MM.1S (cell line): ENCODE measurements around the gene SEC14L2.

Experiments used
- DNase-seq: peaks from one replicate; pipeline ENCODE4 v3.0.0-alpha.2; 2015
- H2AFZ ChIP-seq: fragments of 300-600 bp; sonication (generic); 2 replicates; pipeline ENCODE4 v1.6.0; 2016; ENCODE audit warnings: antibody characterized with exemption, low read length
- H3F3A ChIP-seq: fragments of 300-600 bp; sonication (generic); 2 replicates; pipeline ENCODE4 v1.6.1; 2016; ENCODE audit warnings: mild to moderate bottlenecking, antibody characterized with exemption, low read length, moderate library complexity, mixed read lengths; ENCODE audit not compliant: insufficient read depth
- H3K27ac ChIP-seq: fragments of 300-600 bp; sonication (generic); 2 replicates; pipeline ENCODE4 v1.5.1; 2016; ENCODE audit warnings: mild to moderate bottlenecking, low read length
- H3K27me3 ChIP-seq: fragments of 300-600 bp; sonication (generic); replicated peaks from 2 replicates; pipeline ENCODE4 v1.6.0; 2016; ENCODE audit warnings: low read length; ENCODE audit not compliant: insufficient read depth
- H3K36me3 ChIP-seq: fragments of 300-600 bp; sonication (generic); replicated peaks from 2 replicates; pipeline ENCODE4 v1.6.1; 2016; ENCODE audit warnings: mild to moderate bottlenecking, low read length, mixed read lengths; ENCODE audit not compliant: insufficient read depth
- H3K4me1 ChIP-seq: fragments of 300-600 bp; sonication (generic); 2 replicates; pipeline ENCODE4 v1.6.1; 2016; ENCODE audit warnings: low read length, mixed read lengths
- H3K4me2 ChIP-seq: fragments of 300-600 bp; sonication (generic); 2 replicates; pipeline ENCODE4 v1.6.0; 2016; ENCODE audit warnings: low read depth, low read length
- H3K4me3 ChIP-seq: fragments of 300-600 bp; sonication (generic); 2 replicates; pipeline ENCODE4 v1.5.1; 2016; ENCODE audit warnings: low read length, mixed read lengths
- H3K79me2 ChIP-seq: fragments of 300-600 bp; sonication (generic); 2 replicates; pipeline ENCODE4 v1.6.1; 2016; ENCODE audit warnings: mixed run types, low read length, mixed read lengths
- H3K9ac ChIP-seq: fragments of 300-600 bp; sonication (generic); 2 replicates; pipeline ENCODE4 v1.6.1; 2016; ENCODE audit warnings: low read length, mixed read lengths
- H3K9me2 ChIP-seq: fragments of 300-600 bp; sonication (generic); replicated peaks from 2 replicates; pipeline ENCODE4 v1.6.1; 2016; ENCODE audit warnings: mild to moderate bottlenecking, low read length, mixed read lengths; ENCODE audit not compliant: insufficient read depth
- H3K9me3 ChIP-seq: fragments of 300-600 bp; sonication (generic); replicated peaks from 2 replicates; pipeline ENCODE4 v1.6.1; 2016; ENCODE audit warnings: mild to moderate bottlenecking, low read length, mixed read lengths; ENCODE audit not compliant: insufficient read depth
- H4K20me1 ChIP-seq: fragments of 300-600 bp; sonication (generic); 2 replicates; pipeline ENCODE4 v1.6.1; 2016; ENCODE audit warnings: mild to moderate bottlenecking, low read length, moderate library complexity, mixed read lengths; ENCODE audit not compliant: insufficient read depth
- CTCF ChIP-seq: fragments of 300-600 bp; sonication (generic); IDR thresholded peaks from 2 replicates; pipeline ENCODE4 v1.5.1; 2016; ENCODE audit warnings: antibody characterized with exemption, low read length, mixed read lengths
- EZH2 ChIP-seq: fragments of 300-600 bp; sonication (generic); optimal IDR thresholded peaks from 2 replicates; pipeline ENCODE3; 2017; ENCODE audit warnings: low read depth, mild to moderate bottlenecking, antibody characterized with exemption, low read length, mixed read lengths
- EZH2phosphoT487 ChIP-seq: fragments of 300-600 bp; sonication (generic); IDR thresholded peaks from 2 replicates; pipeline ENCODE4 v1.6.1; 2018; ENCODE audit warnings: antibody characterized with exemption, low read length

Gene SEC14L2

GRCh38 chr22:30430933-30431332 lies 34.1 kb downstream of the SEC14L2 start:
- DNase-seq: no peak
- H2AFZ ChIP-seq: no peak overlapping the region
- peaks cover 1% of the 10 kb centered on the region; the same call in 1 of the 2 replicates for H3F3A ChIP-seq
- H3K4me2 ChIP-seq: no peak overlapping the region
- no peak for TF ChIP-seq EZH2
- H3K9ac ChIP-seq: no peak overlapping the region
- H3K4me1 ChIP-seq: peaks cover 3% of the 10 kb centered on the region; the same call in 1 of the 2 replicates
- H3K79me2 ChIP-seq: no peaks in the 10 kb centered on the region
- no peaks in the 10 kb centered on the region for H3K9me2 ChIP-seq
- H3K36me3 ChIP-seq: no peaks in the 10 kb centered on the region
- H3K9me3 ChIP-seq: no peaks in the 10 kb centered on the region
- no peak overlapping the region for H3K4me3 ChIP-seq
- H4K20me1 ChIP-seq: no peaks in the 10 kb centered on the region
- H3K27ac ChIP-seq: no peak overlapping the region
- 0 out of 2 replicates have a peak, but pooled peaks cover 3% of the 10 kb centered on the region for H3K27me3 ChIP-seq

- Histone ChIP-seq H3K36me3 (no peaks in the 10 kb centered on the region), H3K9me3 (no peaks in the 10 kb centered on the region), H3K4me3 (no peak overlapping the region), H3K4me2 (no peak overlapping the region), H3K27me3 (peaks cover 6% of the 10 kb centered on the region), H3K4me1 (peaks cover 3% of the 10 kb centered on the region; the same call in 1 of the 2 replicates), H2AFZ (no peak overlapping the region), H4K20me1 (no peaks in the 10 kb centered on the region), H3K9ac (no peak overlapping the region), H3F3A (no peaks in the 10 kb centered on the region), H3K27ac (no peak overlapping the region), H3K9me2 (no peaks in the 10 kb centered on the region), H3K79me2 (no peaks in the 10 kb centered on the region)
- TF ChIP-seq EZH2: no peak
- no peak for TF ChIP-seq CTCF
- TF ChIP-seq EZH2phosphoT487: no peak
- DNase-seq: no peak
Measured at GRCh38 chr22:30432096-30432495, 35.3 kb downstream of the SEC14L2 start.

GRCh38 chr22:30432520-30432919 lies 35.7 kb downstream of the SEC14L2 start:
- no peak overlapping the region for H3K4me3 ChIP-seq
- DNase-seq: no peak
- TF ChIP-seq CTCF: no peak
- no peak for TF ChIP-seq EZH2phosphoT487
- TF ChIP-seq EZH2: no peak
- no peak overlapping the region for H3K9ac ChIP-seq
- no peaks in the 10 kb centered on the region for H3K36me3 ChIP-seq
- no peaks in the 10 kb centered on the region for H3K9me2 ChIP-seq
- H4K20me1 ChIP-seq: no peaks in the 10 kb centered on the region
- peaks cover 3% of the 10 kb centered on the region; the same call in 1 of the 2 replicates for H3K4me1 ChIP-seq
- peaks cover 10% of the 10 kb centered on the region for H3K27me3 ChIP-seq
- H3F3A ChIP-seq: no peaks in the 10 kb centered on the region
- H2AFZ ChIP-seq: no peak overlapping the region
- no peak overlapping the region for H3K27ac ChIP-seq
- no peaks in the 10 kb centered on the region for H3K79me2 ChIP-seq
- H3K4me2 ChIP-seq: no peak overlapping the region
- H3K9me3 ChIP-seq: no peaks in the 10 kb centered on the region

- Histone ChIP-seq H4K20me1 (no peaks in the 10 kb centered on the region), H3K9ac (no peak overlapping the region), H3K4me1 (peaks cover 3% of the 10 kb centered on the region; the same call in 1 of the 2 replicates), H2AFZ (no peak overlapping the region), H3K36me3 (no peaks in the 10 kb centered on the region), H3K27ac (no peak overlapping the region), H3K9me3 (no peaks in the 10 kb centered on the region), H3F3A (no peaks in the 10 kb centered on the region), H3K4me3 (no peak overlapping the region), H3K9me2 (no peaks in the 10 kb centered on the region), H3K4me2 (no peak overlapping the region), H3K27me3 (peaks cover 16% of the 10 kb centered on the region), H3K79me2 (no peaks in the 10 kb centered on the region)
- no peak for DNase-seq
- TF ChIP-seq CTCF: no peak
- TF ChIP-seq EZH2phosphoT487: no peak
- TF ChIP-seq EZH2: no peak
Measured at GRCh38 chr22:30433227-30433626, 36.4 kb downstream of the SEC14L2 start.
